ENCODE data around the gene C3AR1.
"Not testable (repeated sequence)": the region's sequence is repeated elsewhere in the genome, so short reads cannot be mapped to it uniquely, and the experiment has no call there.

The C3AR1 gene

DNA sequence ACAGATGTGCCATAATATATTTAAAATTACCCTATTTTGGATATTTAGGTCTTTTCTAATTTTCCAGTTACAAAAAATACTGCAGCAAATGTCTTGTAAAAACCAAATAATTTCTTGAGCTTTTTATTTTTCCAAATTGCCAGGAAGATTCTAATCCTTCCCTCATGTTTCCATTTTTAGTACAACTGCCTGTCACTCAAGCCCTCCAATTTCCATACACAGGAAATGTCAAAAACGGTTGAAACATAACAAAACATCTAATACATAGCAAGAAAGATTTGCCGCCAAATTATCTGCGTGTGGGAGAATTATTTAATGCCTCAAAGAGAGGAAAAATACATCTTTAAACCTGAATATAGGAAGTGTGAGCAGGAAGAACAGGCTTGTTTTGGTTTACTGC is 36.0 kb downstream of the C3AR1 start:
- DNase-seq (ENCODE audit: low spot score) (no peak), FAIRE-seq (no peak)

DNA sequence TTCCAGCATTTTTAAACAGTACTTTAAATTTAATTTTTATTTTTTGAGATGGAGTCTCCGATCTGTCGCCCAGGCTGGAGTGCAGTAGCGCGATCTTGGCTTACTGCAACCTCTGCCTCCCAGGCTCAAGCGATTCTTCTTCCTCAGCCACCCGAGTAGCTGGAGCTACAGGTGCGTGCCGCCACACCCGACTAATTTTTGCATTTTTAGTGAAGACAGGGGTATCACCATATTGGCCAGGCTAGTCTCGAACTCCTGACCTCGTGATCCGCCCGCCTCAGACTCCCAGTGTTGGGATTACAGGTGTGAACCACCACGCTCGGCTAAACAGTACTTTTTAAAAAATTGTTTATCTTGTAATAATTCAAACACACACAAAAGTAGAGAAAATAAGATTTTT is 37.9 kb downstream of the C3AR1 start:
- FAIRE-seq (no peak), DNase-seq (ENCODE audit: low spot score) (no peak)

DNA sequence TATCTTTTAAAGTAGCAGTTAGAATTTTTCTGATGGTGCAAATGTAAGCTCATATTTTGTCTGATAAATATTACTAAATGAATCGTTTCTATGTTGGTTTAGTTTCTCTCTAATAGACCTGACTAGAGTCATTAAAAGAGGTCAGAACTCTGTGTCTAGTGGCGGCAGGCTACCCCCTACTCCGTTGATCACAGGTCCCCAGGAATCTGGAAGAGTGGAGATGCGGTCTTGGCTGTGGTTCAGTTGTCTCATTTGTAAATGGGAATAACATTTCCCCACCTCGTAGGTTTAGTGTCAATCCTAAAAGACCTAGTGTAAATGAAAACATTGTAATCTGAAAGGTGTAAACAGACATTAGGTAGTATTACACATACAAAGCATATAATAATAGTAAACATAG is 38.3 kb downstream of the C3AR1 start:
- no peak for FAIRE-seq
- DNase-seq (ENCODE audit: low spot score): no peak

DNA sequence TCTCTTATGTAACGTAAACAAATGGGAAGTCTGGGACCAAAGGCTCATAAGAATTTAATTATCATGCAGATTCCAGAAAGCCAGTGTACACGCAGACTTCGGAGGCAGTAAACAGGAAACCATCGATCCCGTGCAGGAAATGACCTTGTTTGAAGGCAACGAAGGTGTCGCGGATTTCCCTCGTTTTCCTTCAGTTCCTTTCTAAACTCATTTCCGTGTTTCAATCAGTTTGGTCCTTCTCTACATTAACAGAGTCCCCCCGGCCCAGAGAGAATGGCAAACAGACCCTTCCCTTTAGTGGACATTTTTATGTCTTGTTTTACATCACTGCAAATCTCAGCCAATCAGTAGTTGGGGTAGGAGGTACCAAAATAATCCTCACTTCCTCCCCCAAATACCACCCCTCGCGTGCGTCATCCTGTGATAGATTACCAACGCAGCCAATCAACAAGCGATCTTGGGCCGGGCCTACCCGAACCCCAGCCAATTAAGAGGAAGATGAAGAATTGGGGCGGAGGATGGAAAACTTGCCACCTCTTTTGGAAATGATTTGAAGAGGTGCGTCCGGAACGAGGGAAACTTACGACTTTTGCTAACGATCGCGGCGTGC is 39.8 kb downstream of the C3AR1 start:
- FAIRE-seq: peak; percentile 94
- DNase-seq (ENCODE audit: low spot score): peak; percentile 93

DNA sequence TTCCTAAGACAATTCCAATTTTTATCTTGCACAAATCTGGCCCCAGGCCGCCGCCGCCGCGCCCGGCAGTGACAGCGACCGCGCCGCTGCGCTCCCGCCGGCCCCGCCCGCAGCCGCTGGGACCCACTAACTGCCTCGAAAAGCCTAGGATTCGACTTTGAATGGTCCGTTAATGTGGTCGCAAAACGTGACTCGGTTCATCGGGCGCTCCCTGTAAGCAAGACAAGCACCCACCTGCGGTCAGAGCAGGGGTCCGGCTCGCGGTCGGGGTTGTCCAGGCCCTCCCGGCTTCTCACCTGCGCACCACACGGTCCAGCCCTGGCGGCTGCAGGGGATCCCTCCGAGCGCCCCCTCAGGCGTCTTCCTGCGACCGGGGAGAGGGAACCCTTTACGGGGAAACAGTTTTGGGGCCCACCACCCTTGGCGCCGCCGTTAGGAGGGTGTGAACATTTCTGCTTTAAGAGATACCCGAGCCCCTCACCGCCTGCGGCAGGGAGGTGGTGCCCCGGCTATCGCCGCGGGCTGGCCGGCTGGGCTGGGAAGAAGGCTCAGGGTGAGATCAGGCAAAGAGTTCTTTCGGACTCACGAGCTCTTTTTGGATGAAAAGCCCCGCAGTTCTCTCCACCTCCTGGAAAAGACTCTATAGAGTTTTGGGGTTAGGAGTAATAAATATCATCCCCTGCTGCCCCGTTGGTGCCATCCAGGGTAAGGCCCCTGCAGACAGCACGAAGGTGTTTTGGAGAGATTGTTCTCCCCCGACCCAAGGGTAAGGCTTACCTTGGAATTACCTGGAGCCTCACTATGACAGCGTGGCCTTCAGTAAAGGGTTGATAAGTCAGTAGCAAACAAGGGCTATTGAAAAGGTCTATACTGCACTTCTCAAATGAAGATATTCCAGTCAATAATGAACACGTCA is 47.2 kb downstream of the C3AR1 start:
- DNase-seq (ENCODE audit: low spot score) (no peak), FAIRE-seq (no peak)

DNA sequence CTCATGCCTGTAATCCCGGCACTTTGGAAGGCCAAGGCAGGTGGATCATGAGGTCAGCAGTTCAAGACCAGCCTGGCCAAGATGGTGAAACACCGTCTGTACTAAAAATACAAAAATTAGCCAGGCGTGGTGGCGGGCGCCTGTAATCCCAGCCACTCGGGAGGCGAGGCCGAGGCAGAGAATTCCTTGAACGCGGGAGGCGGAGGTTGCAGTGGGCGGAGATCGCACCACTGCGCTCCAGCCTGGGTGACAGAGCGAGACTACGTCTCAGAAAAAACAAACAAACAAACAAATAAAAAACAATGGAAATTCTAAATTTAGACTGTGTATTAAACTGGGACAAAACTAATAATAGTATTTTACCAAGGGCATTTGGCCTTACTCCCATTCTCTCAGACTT is 47.9 kb downstream of the C3AR1 start:
- not testable (repeated sequence) for FAIRE-seq; DNase-seq (ENCODE audit: low spot score)

DNA sequence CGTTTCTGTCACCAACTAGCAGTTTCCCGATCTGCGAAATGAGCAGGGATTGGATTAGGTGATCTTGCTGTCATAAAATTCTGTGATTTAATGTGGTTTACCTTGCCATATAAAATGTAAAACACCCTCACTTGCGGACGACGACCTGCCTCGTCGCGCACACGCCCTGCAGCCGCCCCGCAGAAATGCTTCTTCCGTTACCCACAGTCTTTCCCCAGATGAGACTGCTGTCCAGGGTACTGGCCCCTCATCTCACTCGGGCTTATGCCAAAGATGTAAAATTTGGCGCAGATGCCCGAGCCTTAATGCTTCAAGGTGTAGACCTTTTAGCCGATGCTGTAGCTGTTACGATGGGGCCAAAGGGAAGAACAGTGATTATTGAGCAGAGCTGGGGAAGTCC is 51.3 kb downstream of the C3AR1 start:
- no peak for FAIRE-seq

DNA sequence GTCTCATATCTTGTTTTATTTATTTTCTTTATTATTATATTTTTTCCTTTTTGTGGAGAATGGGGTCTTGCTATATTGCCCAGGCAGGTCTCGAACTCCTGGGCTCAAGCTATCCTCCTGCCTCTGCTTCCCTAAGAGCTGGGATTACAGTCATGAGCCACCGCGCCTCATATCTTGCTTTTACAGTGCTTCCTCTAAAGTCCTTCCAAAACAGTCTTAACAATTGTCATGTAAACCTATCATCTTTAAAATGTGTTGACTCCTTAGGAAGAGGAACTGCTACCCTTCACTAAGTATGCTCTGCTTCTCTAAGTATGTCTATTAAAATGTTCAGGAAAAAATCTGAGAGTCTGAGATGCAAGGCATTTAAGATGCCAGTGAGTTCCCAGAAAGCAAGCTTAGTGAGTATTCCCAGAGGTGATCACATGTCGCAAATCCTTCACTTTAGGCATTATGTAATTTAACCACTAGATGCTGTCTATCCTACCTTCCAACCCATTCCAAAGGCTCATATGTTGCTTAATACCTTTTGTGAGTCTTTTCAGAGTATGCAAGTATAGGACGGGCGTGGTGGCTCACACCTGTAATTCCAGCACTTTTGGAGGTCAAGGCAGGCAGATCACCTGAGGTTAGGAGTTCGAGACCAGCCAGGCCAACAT is 53.4 kb downstream of the C3AR1 start:
- FAIRE-seq (no peak), DNase-seq (ENCODE audit: low spot score) (no peak)

More for the DNA sequence above, 51.3 kb downstream of the C3AR1 start:
- no peak for DNase-seq (ENCODE audit: low spot score)

DNA sequence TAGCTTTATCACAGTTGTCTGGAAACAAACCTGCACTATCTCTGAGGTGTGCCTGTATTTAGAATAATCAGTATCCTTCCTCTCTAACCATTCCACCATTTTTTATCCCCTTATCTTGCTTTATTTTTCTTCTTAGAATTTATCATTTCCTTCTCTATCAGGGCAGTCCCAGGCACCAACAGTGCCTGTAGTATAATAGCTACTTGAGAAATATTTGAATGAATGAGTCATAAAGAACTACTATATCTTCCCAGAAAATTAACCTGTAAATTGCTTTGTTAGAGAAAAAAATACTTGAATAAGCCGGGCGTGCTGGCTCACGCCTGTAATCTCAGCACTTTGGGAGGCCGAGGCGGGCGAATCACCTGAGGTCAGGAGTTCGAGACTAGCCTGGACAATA is 54.8 kb downstream of the C3AR1 start:
- FAIRE-seq: no peak

More for the DNA sequence above, 54.8 kb downstream of the C3AR1 start:
- no peak for DNase-seq (ENCODE audit: low spot score)
